ENCODE data around the gene PKIB. TPM values are rescaled to one million over a fixed set of nuclear protein-coding genes. Genes with fewer than 3 reads are reported as not detected.

Gene PKIB
- total RNA-seq, 2 experiments from 2014 or later = 0.69 to 0.90 TPM

DNA sequence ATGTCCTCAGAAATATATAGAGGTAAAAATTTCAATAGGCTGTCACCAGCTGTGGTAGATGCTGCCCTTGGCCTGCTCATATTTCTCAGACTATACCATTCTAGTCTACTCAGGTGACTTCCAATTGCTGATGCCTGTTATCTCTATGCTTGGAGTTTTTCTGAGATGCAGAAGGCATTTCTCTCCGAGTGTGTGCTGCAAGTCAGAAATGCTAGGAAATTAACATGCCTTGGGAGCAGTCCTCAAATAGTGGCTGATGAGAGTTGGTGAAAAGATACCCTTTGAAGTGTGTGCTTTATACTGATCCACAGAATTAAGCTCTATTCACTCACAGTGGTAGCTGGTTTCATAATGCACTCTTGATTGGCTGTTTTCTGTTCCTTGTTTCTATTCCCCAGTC, 43.2 kb upstream of the PKIB start:
- Mint-ChIP-seq H3K36me3 (ENCODE audit: low read depth) (no peaks in the 10 kb centered on the region), H3K27ac (no peak overlapping the region), H3K9me3 (peaks cover 11% of the 10 kb centered on the region), H3K4me3 (no peak overlapping the region), H3K4me1 (ENCODE audit: low read depth) (no peaks in the 10 kb centered on the region), H3K27me3 (no peaks in the 10 kb centered on the region)
- ChIA-PET POLR2A (no interaction called here), CTCF (no interaction called here)
- ATAC-seq (no peak), DNase-seq (no peak)
- intact Hi-C loops (cut with micrococcal nuclease) = no loop called here
- TF ChIP-seq, protein P1, sequence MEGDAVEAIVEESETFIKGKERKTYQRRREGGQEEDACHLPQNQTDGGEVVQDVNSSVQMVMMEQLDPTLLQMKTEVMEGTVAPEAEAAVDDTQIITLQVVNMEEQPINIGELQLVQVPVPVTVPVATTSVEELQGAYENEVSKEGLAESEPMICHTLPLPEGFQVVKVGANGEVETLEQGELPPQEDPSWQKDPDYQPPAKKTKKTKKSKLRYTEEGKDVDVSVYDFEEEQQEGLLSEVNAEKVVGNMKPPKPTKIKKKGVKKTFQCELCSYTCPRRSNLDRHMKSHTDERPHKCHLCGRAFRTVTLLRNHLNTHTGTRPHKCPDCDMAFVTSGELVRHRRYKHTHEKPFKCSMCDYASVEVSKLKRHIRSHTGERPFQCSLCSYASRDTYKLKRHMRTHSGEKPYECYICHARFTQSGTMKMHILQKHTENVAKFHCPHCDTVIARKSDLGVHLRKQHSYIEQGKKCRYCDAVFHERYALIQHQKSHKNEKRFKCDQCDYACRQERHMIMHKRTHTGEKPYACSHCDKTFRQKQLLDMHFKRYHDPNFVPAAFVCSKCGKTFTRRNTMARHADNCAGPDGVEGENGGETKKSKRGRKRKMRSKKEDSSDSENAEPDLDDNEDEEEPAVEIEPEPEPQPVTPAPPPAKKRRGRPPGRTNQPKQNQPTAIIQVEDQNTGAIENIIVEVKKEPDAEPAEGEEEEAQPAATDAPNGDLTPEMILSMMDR (IDR thresholded peaks at IDR 0.05) = no peak

DNA sequence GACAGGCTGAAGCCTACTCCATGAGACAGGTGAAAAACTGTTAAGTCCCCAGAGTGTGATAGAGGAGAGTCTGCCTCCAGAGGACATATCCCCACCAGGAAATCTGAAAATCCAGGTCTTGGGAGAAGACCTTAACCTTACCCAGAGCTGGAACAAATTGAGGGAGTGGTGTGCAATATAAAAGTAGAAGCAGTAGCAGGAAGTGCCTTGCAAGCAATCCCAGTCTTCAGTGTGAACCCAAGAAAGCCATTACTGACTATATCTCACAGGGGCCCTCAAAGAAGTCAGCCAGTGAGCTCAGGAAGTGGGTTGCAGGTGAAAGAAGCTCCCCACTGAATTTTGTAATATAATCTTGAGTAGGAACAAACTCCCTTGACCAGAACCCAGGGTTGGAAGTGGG, 41.9 kb upstream of the PKIB start:
- Mint-ChIP-seq H3K4me3 (no peak overlapping the region), H3K9me3 (peaks cover 6% of the 10 kb centered on the region)

DNA sequence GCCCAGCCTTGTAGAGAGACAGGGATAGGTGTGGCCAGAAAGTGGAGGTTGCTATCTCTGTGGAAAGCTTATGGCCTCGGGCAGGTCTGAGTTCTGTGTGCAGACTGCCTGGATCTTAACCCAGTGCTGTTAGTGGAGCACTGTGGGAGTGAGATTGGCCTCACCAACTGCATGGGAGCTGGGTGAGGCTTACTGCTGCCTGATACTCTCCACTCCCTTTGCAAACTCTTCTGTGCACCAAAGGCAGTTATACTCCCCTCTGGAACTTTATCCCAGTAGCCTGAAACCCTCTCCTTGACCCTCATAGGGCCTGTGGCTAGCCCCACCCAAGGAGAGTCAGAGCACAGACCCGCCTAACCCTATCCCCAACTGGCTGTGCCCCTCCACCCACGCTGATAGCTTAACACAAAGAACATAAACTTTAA, 41.4 kb upstream of the PKIB start:
- Mint-ChIP-seq H3K27me3 (no peaks in the 10 kb centered on the region), H3K36me3 (ENCODE audit: low read depth) (no peaks in the 10 kb centered on the region), H3K9me3 (peaks cover 7% of the 10 kb centered on the region), H3K4me1 (ENCODE audit: low read depth) (no peaks in the 10 kb centered on the region), H3K27ac (no peak overlapping the region), H3K4me3 (no peak overlapping the region)
- ATAC-seq (no peak), DNase-seq (no peak)
- intact Hi-C loops (cut with micrococcal nuclease) = no loop called here
- TF ChIP-seq, protein P1 (IDR thresholded peaks at IDR 0.05) = no peak
- CTCF ChIA-PET = no interaction called here
- POLR2A ChIA-PET = no interaction called here

More for the DNA sequence above, 41.9 kb upstream of the PKIB start:
- ChIA-PET POLR2A (no interaction called here), CTCF (no interaction called here)
- ATAC-seq (no peak), DNase-seq (no peak)
- intact Hi-C loops (cut with micrococcal nuclease) = no loop called here
- Mint-ChIP-seq H3K4me1 (ENCODE audit: low read depth) (no peaks in the 10 kb centered on the region), H3K36me3 (ENCODE audit: low read depth) (no peaks in the 10 kb centered on the region), H3K27me3 (no peaks in the 10 kb centered on the region), H3K27ac (no peak overlapping the region)
- TF ChIP-seq, protein P1 (IDR thresholded peaks at IDR 0.05) = no peak

DNA sequence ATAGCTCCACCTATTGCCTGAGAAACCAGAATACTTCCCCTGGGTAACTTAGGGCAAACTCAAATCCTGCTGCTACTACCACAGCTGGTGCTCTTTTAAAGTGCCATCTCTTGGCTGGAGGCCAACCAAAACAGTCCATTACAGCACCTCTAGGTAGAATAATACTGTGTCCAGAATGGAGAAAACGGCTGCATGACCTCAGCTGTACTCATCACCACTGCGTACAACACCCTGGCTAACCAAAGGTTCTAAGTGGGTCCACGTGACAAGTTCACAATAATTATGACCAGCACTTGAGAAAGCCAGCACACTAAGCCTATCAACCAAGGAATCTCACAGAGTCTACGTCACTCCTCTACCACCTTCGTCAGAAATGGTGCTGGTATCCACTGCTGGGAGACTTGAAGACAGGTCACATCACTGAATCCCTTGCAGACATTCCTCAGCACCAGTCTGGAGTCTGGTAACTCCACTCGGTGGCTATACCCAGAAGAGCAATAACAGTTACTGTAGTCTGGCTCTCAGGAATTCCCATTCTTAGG, 40.9 kb upstream of the PKIB start:
- intact Hi-C loops (cut with micrococcal nuclease) = no loop called here
- CTCF ChIA-PET = no interaction called here

DNA sequence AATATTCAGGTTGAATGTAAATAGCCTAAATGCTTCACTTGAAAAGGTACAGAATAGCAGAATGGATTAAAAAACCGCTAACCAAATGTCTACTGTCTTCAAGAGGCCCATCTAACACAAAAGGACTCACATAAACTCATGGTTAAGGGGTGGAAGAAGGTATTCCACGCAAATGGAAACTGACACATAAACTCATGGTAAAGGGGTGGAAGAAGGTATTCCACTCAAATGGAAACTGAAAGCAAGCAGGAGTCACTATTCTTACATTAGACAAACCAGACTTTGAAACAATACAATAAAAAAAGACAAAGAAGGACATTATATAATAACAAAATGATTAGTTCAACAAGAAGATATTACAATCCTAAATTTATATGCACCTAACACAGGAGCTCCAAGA, 38.3 kb upstream of the PKIB start:
- Mint-ChIP-seq H3K4me1 (ENCODE audit: low read depth) (no peaks in the 10 kb centered on the region), H3K27ac (no peak overlapping the region), H3K36me3 (ENCODE audit: low read depth) (no peaks in the 10 kb centered on the region), H3K9me3 (peaks cover 16% of the 10 kb centered on the region), H3K27me3 (no peaks in the 10 kb centered on the region), H3K4me3 (no peak overlapping the region)
- no peak for DNase-seq
- TF ChIP-seq, protein P1 (IDR thresholded peaks at IDR 0.05) = no peak
- ATAC-seq = no peak
- POLR2A ChIA-PET = no interaction called here
- intact Hi-C loops (cut with micrococcal nuclease) = no loop called here
- CTCF ChIA-PET = interaction anchor here (1.0 kb wide), 1 partner anchor 80 kb away, joined by 3 read pairs; no protein-coding TSS in a partner anchor

More for the DNA sequence above, 40.9 kb upstream of the PKIB start:
- DNase-seq (no peak), ATAC-seq (no peak)
- H3K27ac Mint-ChIP-seq = no peak overlapping the region
- TF ChIP-seq, protein P1 (IDR thresholded peaks at IDR 0.05) = no peak
- H3K36me3 Mint-ChIP-seq (ENCODE audit: low read depth) = no peaks in the 10 kb centered on the region
- POLR2A ChIA-PET = no interaction called here
- peaks cover 7% of the 10 kb centered on the region for H3K9me3 Mint-ChIP-seq
- H3K4me1 Mint-ChIP-seq (ENCODE audit: low read depth) = no peaks in the 10 kb centered on the region
- no peak overlapping the region for H3K4me3 Mint-ChIP-seq
- no peaks in the 10 kb centered on the region for H3K27me3 Mint-ChIP-seq

All from activated CD8-positive, alpha-beta T cell treated with anti-CD3 and anti-CD28 coated beads for 36 hours (primary cell).